HuH-7 (cell line): ENCODE data around the gene MYH10.
"Not testable (repeated sequence)": the region's sequence is repeated elsewhere in the genome, so short reads cannot be mapped to it uniquely, and the experiment has no call there.

Experiments used
- DNase-seq: peaks from one replicate; pipeline ENCODE4 v3.0.0; 2011; ENCODE audit warnings: low spot score

MYH10 gene

DNA sequence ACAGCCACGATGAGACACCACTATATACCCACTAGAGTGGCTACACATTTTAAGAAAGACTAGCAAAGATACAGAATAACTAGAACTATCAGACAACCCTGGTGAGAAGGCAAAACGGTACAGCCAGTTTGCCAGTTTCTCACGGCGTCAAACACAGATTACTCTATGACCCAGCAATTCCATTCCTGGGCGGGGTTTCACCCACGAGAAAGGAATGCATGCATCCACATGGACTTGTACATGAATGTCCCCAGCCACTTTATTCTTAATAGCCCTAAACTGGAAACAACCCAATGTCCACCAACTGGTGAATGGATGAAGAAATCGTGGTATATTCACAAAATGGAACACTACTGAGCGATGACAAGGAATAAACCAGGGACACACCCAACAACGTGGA is 74.5 kb downstream of the MYH10 start:
- DNase-seq = no peak

DNA sequence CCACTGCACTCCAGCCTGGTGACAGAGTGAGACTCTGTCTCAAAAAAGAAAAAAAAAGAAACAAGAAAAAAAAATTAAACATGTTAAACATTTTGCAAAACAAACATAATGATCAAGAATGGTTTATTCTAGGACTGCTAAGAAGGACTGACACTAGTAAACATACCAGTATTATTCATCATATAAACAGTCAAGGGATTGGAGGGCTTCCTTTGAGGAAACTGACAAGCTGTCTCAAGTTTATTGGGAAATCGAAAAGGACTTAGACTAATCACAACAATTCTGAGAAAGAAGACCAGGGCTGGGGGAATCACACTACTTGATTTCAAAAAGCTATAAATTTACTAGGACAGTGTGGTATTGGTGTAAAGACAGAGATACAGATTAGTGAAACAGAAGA is 75.5 kb downstream of the MYH10 start:
- no peak for DNase-seq

GRCh38 chr17:8552577-8553320 is 77.8 kb downstream of the MYH10 start:
- no peak for DNase-seq

GRCh38 chr17:8542599-8543502 is 87.7 kb downstream of the MYH10 start:
- DNase-seq = peak; percentile 73

DNA sequence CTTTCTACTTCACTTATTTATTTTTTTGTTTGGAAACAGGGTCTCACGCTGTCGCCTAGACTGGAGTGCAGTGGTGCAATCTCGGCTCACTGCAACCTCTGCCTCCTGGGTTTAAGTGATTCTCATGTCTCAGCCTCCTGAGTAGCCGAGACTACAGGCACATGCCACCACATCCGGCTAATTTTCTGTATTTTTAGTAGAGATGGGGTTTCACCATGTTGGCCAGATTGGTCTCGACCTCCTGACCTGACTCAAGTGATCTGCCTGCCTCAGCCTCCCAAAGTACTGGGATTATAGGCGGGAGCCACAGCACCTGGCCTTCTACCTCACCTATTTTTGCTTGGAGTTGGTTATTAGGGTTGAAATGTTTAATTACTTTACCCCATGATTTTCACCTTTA is 90.5 kb downstream of the MYH10 start:
- not testable (repeated sequence) for DNase-seq

DNA sequence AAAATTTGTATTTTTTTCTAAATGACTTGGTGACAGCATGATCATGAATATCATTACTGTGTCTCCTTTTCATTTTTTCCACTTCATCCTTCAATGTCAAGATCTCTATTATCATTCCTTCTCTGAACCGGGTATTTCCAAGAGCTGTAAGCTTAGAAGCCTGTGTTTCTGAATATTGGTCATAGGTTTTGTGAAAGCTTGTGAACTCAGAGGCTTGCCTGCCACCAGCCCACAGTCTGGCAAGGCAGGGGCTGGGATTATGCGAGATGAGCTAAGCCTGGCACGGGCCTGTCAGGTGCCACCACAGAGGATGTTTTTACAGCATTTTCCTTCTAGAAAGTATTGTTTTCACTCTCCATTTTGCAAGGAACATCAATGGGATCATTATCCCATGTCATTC is 92.8 kb downstream of the MYH10 start:
- no peak for DNase-seq

DNA sequence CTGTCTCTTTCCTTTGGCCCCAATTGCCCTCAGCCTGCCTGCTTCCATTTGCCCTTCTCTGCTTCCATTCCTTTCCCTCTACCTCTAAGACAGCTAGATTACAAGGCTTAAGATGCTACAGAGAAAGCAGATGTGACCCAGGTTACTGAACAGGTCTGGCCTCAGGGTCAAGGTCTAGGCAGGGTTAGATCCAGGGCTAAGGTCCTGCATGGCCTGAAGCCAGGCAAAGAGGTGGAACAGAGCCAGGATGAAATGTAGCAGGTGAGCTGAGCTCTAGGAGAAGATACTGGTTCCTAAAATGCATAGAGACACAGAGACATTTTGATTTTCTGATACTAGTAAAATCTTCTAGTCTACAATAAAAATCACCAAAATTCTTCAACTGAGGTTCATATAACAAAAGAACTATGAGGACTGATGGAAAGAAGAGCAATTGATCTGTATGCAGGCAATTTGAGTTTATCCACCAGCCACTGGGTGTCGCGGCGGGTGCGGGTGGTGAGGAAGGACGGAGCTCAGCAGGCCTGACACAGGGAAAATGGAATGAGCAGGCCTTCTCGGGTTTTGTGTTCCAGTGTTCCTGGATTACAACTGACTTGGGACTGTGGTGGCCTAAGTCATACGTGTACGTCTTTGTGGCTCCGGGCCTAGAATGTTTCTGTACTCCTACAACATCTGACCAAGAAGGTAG is 95.9 kb downstream of the MYH10 start:
- no peak for DNase-seq

GRCh38 chr17:8532021-8532420 is 98.5 kb downstream of the MYH10 start:
- peak; percentile 64 for DNase-seq

- no peak for DNase-seq
These were observed 107.9 kb downstream of the MYH10 start for GRCh38 chr17:8522577-8522976.

- no peak for DNase-seq
These were observed 109.5 kb downstream of the MYH10 start for GRCh38 chr17:8520981-8521380.

DNA sequence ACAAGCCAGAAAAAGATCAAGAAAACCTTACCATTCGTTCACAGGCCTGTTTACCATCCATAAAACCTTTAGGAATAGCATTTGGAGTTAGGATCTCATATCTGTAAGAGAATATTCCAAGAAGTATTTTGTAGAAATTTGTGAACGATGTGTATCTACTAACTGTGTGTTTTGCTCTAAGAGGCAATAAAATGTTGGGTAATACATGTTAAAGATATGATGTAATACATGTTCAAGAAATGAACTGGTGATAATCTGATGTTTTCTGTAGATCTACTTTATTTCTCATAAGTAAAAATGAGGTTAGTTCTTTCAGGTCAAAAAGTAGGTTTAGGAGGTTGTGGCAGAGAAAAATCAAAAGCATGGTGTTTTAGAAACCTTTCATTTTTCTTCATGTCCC is 111.7 kb downstream of the MYH10 start:
- DNase-seq = no peak

DNA sequence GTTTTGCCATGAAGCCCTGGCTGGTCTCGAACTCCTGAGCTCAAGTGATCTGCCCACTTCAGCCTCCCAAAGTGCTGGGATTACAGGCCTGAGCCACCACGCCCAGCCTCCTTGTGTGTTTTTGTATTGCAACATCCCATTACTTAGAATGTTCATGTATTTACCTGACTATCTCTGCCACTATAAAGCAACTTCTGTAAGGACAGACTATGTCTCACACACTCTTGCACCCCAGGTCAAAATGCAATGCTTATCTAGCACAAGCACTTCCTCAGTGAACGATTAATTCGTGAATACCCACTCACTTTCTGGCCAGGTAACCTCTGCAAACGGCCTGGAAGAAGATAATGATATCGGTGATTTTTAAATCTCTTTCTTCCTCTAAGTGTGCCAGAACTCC is 112.2 kb downstream of the MYH10 start:
- DNase-seq = peak; percentile 20

DNA sequence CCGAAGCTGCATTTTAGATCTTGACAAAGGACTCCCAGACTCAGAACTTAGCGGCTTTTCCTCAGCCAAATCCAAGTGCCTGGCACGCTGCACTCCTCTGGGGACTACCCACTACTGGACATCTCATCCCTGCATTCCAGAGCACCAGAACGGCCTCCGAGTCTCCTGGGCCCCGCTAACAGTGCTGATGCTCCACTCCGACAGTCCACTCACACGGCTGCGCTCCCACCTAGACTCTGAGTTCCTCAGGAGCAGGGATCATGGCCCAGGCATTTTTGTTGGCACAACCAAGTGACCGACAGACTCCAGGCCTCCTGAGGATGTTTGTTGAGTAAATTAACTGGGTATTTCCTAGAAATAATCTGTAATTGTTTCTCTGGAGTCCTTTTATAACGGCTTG is 115.7 kb downstream of the MYH10 start:
- DNase-seq = no peak

DNA sequence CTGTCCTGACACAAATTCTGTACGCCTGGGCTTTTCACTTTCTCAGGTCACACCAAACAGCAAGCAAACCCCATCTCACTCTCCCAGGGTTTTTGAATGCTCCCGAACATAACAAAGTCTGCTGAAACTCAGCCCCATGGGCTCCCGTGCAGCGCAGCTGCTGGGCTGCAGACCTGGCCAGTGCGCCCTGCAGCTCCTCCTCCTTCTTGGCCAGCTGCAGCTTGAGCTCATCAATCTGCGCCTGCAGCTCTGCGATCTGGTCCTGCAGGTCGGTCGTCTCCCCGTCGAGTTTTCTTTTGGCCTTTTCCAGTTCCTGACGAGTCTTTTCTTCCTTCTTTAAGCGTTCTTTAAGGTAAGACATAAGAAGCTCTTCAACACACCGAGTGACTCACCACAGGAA is 124.4 kb downstream of the MYH10 start:
- DNase-seq = no peak

- no peak for DNase-seq
These were observed 125.9 kb downstream of the MYH10 start for GRCh38 chr17:8504460-8505207.

- DNase-seq = no peak
These were observed 126.7 kb downstream of the MYH10 start for GRCh38 chr17:8503807-8504206.

DNA sequence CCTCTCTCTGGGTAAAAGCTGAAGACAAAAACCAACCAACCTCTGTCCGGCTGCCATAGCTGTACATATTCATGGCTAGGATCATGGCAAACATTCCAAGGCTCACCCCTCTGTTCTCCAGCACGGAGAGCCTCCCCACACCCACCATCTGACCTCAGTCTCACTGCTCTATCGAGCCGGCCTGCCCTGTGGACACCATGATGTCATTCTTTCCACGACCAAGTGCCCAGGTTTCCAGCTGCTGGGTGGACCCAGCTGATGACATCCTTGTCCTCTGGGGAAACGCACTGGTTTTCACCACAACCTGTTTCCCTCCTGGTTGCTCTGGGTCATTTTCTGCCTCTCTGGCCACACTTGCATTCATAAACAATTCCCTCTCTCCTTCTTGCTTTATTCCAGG is 127.2 kb downstream of the MYH10 start:
- no peak for DNase-seq

GRCh38 chr17:8502126-8502525 is 128.4 kb downstream of the MYH10 start:
- DNase-seq = no peak

DNA sequence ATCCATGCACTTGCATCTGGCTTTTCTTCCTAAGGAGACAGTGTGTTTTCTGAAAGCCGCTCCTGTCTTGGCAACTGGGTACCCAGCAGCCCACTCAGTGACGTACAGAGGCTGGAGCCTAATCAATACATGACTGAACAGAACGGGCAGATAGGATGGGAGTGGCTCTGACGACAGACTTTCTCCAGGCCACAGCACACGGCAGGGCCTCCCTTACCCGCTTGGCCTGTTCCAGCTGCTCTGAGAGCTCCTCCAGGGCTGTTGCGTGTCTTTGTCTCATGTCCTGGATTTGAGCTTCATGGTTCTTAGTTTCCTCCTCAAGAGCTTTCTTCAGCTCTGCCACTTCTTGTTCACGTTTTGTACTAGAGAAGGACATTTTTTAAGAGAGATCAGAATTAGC is 129.9 kb downstream of the MYH10 start:
- no peak for DNase-seq

- DNase-seq = no peak
These were observed 130.9 kb downstream of the MYH10 start for GRCh38 chr17:8499614-8500013.

DNA sequence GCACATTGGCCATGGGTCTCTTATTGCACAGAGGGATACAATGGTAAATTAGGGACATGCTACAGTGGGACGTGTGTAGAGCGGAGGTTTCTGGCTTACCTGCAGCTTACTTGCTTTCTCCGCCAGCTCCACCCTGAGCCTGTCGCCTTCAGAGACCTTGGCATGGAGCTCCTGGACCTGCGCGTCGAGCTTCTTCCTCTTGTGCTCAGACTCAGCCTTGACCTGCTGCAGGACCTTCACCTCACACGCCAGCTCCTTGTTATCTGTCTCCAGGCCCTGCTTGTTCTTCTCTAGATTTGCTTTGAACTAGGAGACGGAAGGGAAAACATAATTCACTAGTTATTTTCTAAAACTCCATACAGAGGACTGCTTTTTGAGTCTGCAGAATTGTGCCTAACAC is 131.4 kb downstream of the MYH10 start:
- DNase-seq = no peak

- DNase-seq = no peak
These were observed 134.4 kb downstream of the MYH10 start for GRCh38 chr17:8496081-8496480.
